Kasumi-1 (cell line): ENCODE results near the gene CLCNKB.

ENCODE experiments used
- DNase-seq, 2 experiments: peaks; one replicate each; lab custom pipeline; 2025; lab: John Stamatoyannopoulos, UW

The CLCNKB gene

DNA sequence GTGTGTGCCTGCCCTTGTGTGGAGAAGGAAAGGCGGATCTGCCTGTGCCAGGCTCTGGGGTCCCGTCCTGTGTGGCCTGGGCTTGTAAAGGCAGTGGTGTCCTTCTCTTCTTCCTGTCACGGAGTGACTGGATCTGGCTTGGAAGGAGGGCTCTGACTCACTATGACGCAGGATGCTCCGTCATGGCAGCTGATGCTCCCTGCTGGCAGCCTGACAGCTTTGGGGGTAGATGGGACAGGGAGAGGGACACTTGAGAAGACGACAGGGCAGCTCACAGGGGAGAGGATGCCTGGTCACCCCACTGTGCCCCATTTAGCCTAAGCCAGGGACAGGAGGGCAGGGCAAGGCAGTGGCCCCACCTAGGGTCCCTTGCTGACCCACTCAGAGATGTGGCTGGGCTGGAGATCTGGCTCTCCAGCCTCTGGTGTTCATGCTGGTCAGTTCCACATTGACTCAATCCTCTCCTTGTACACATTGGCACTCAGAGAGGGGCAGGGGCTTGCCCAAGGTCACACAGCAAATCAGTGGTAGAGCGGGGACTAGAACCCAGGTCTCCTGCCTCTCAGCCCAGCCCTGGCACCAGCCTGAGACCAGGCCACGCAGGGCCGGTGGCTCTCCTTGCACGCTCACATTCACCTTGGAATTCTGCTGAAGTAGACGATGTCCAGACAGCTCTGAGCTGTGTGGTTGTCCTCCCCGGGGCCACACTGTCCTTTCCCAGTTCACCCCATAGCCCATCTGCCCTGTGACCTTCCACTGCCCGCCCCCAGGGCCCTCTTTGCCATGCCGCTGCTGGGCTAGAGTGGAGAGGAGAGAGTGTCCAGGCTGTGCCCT is 32.7 kb downstream of the CLCNKB start:
- DNase-seq = no peak

DNA sequence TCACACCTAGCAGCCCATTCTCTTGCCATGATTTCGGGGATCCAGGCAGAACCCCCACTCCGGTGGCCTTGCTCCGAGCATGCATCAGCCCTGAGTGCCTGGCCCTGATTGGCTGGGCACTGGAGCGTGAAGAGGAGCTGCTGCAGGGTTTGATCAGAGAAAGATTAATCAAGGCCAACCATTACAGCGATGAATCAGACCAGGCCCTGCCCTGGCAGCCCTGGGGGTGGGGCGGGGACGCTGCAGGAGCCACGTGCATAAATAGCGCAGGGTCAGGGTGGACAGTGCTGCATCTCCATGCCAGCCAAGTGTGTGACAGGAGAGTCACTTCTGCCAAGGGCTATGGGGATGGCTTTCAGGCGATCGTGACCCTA is 33.3 kb downstream of the CLCNKB start:
- DNase-seq = no peak

DNA sequence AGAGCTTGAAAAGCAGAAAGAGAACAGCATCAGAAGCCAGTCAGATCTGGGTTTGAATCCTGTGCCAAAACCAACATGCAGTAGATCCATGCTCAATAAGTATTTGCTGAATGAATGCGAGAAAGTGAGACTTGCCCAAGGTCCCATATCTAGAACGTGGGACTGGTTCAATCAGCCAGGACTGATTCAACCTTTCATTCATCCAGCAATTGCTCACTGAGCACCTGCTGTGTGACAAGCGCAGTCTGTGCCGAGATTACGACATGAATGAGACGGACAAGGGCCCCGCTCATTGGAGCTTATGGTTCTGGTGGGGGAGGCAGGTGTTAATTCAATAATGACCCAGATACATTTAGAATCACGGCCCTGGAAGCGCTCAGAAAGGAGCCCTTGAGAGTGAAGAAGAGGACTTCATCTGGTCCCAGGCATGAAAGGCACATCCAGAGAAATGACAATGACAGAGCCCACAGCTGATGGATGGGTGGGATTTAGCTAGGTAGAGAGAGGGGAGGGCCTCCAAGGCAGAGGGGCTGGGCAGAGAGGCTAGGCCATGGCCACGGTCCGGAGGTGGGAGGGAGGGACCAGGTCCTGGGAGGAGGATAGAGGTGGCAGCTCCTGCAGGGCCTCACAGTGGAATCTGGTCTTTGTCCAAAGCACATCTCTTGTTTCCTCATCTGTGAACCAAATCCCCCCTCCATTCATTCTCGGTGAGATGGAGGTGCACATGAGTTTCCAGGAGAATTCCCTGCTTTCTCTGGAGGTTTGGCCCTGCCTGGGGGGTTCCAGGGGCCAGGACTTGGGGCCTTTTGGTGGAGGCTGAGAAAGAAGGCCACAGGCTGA is 34.0 kb downstream of the CLCNKB start:
- DNase-seq = no peak

DNA sequence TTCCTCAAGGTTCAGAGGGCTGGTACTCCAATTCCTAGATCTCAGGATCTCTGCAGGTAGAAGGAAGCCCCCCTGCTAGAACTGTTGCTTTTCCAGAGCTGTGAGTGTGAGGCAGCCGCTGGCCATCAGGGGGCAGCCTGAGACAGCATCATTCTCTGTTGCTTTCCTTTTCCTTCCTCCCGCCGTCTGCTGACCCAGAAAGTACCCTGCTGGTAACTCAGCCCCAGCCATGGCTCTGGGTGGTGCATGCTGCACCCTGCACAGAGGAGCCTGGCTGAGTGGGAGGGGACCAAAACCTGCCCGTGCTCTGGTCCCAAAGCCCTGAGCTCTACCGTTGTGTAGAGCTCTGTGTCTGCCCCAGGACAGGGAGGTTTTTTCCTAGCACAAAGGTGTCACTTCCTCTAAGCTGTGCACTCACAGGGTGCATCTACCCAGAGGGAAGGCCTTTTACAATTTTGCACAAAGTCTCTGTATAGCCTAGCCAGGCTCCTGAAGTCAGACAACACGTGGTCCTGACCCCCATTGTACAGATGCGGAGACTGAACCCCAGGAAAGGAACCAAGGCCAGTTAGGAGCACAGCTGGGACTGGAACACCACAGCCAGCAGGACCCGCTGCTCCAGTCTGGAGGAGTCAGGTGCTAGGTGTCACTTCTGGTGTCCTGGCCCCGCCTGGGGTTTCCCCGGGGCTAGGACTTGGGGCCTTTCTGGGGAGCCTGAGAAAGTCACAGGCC is 35.5 kb downstream of the CLCNKB start:
- peak; percentile 66 to 82 for DNase-seq

DNA sequence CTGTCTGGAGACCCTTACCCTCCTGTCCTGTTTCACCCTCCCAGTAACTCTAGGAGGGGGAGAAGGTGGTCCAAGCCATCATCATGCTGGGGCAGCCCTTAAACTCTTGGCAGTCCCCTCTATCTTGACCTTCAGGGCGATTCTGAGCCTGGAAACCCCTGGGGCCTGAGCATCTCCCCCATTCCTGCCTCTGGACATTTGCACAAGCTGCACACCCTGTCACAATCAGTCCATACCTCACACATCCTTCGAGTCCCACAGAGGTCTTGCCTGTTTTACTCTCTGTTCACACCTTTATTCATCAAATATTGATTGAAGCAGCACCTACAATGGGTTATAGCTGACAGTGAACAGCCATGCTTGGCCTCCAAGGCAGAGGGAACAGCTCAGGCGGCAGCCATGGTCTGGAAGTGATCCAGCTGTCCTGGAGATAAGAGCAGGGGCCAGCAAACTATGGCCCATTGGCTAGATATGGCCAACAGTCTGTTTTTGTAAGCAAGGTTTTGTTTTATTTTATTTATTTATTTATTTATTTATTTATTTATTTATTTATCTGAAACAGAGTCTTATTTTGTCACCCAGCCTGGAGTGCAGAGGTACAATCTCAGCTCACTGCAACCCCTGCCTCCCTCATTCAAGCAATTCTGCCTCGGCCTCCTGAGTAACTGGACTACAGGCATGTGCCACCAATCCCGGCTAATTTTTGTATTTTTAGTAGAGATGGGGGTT is 37.0 kb downstream of the CLCNKB start:
- no peak for DNase-seq

DNA sequence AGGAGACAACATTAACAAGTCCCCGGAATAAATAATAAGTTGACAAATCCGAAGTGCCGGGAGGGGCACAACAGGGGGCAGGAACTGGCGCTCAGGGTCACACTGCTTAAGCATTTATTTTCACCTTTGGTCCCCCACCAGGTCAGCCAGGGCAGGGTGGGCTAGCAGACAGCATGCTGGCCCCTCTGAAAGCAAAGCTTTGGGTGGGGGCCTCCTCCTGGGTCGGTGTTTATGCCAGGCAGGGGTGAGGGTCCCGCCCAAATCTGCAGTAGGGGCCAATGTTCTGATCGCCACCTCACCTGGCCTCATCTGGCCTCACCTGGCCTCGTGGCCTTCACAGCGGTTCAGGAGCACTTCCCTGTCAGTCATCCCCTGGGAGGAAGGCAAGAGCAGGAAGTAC is 38.1 kb downstream of the CLCNKB start:
- DNase-seq = no peak

DNA sequence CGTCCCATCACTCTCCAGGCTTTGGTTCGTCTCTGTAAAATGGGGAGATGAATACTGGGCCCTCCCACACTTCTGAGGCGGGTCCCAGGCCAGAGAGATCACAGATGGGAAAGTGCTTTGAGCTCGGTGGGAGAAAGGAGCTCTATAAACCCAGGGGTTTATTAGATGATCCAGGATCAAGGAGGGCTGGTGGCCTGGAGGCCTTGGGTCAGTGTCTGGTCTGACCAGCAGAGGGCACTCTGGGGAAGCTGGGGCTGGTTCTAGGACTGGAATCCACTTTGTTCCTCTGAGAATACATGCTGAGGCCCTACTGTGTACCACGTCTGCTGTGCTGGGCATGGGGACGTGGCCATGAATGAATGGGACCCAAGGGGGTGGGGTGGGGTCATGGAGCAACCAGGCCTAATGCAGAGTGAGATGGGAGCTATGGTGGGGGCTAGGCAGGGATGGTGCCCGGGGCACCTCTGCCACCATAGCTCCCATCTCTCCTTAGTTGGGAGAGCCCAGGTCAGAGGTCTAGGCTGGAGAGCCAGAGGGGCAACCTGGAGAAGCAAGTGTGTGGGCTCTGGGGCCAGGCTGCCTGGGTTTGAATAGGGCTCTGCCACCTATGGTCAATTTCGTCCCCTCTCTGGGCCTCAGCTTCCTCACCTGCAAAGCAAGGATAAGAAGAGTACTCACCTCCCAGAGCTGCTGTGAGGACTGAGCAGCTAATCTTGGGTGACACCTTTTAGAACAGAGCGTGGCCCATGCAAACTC is 38.9 kb downstream of the CLCNKB start:
- peak; percentile 47 to 58 for DNase-seq

- no peak for DNase-seq
These were observed 39.9 kb downstream of the CLCNKB start for GRCh38 chr1:16083486-16083885.

DNA sequence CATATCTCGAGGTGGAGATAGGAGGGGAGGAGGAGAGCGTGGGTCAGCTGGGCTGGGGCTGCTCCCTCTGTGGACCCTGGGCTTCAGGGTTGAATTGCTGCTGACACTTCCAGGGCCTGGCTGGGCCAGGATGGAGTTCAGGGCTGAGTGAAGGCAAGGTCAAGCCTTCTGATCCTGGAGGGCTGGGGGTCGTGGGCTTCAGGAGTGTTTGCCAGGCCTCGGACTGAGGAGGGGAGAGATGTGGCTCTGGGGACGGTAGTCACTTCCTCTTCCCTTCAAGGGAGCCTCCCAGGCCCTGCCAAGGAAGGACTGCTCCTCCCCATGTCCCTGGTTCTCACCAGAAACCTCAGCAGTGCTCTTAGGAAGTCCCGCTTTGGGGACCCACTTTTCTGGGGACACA is 41.9 kb downstream of the CLCNKB start:
- DNase-seq = peak in 1 of 2 experiments; percentile 13

- DNase-seq = no peak
These were observed 44.2 kb downstream of the CLCNKB start for GRCh38 chr1:16087733-16088132.

DNA sequence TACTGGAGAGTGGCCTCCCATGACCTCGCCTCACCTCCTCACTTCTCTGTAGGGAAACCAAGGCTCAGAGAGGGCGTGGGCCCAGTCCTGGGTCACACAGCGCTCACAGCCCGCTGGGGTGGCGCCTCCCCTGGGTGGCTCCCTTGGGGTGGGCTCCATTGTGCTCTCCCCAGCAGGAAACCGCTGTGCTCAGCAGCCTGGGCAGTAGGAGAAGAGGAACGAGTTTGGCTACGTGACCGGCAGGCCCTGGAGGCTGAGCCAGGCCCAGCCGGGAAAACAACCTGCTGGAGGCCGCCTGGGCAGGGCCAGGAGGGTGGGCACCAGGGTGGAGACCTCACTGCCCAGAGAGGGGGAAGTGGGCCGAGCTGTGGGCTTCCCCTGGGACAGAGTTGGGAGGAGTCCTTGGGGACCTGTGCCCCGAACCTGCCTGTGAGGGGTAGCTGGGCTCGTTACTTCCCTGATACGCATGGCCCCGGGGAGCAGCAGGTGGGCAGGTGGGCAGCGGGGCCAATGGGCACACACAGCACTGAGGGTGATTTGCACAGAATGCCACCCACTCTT is 44.8 kb downstream of the CLCNKB start:
- DNase-seq = no peak

DNA sequence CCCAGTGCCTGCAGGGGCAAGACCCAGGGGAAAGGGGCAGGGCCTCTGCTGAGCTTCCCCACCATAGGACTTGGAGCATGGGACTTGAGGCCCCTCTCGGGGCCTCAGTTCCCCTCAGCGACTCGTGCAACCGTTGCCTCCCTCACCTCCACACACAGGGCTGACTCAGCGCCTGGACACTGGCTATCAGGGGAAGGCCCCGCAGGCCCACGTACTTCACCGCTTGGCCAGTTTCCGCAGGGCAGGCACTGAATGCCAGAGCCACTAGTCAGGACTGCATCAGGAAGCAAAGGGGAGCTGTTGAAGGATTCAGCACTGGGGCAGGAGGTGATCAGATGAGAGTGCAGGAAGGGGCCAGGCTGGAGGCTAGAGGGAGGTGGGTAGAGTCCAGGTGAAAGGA is 45.4 kb downstream of the CLCNKB start:
- DNase-seq = no peak

DNA sequence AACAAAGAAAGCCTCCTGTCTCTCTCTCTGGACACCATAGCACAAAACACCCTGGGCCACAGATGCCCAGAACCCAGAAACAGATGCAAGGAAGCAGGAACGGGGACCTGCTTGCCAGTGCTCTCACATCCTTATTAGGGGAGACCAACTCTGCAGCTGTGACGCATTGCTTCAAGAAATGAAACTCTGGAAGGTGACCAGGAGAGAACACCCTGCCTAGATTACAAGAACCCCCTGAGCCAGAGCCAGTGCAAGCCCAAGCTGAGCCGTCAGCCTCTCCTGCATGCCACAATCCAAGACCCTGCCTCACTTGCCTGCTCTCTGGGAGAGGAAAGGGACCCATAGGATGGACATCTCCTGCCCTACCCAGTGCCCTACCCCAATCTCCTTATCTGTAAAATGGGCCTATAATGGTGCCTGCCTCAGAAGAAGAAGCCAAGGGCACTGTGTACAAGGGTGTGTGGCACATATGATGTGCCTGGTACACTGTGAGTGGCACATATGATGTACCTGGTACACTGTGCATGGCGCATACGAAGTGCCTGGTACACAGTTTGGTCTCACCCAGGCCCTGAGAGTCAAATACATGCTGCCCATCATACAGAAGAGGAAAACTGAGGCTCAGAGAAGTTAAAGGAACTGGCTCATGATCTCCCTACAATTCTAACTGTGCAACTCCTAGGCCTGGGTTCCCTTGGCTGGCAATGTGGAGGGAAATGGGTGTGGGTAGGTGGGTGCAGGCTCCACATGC is 46.7 kb downstream of the CLCNKB start:
- no peak for DNase-seq

DNA sequence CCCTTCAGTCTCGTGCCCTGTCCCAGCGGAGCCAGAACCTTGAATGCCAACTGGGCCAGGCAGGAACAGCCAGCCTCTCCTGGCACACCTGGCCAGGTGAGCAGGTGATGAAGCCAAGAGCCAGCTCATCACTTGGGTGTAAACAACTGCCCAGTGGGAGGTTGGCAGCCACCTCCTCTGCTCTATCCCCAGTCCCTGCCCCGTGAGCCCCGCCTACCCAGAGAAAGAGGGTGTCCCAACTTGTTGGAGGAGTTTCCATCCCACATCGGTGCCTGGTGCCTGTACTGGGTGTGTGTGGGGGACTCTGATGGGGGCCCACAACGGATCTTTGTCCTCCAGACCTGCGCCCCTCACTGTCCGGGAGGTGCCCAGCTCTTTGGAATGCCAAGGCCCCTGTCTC is 47.7 kb downstream of the CLCNKB start:
- no peak for DNase-seq

DNA sequence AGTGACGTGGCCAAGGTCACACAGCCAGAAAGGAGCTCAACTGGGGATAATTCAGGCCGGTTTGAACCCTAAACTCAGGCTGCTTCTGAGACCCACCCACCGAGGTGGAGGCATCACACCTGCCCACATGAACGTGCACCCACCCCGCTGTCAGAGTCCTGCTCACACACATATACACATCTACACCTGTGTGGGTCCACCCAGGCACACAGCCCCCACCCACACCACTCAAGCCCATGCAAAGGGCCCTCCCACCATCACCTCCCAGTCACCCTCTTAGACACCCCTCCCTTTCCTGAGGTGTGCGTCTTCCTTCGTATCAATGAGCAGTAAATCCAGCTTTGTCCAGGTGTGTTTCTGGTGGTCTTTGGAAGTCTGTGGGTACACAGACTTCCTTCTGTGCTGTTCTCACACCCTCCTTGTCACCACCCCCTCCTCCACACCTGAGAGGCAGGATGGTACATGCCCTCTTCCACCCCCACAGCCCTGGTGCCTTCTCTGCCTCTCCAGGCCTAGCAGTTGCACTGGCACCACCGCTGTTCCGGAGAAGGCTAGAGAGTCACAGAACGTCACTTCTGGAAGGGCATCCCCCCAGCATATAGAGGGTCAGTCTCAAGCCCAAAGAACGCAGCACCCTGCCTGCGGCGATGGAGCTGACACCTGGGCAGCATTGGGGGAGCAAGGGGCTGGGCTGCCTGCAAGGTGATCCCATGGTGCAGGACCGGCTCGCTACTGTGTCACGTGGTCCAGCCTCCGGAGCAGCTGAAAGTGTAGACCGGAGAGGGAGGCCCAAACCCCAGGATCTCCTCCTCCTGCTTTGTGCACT is 48.7 kb downstream of the CLCNKB start:
- no peak for DNase-seq

DNA sequence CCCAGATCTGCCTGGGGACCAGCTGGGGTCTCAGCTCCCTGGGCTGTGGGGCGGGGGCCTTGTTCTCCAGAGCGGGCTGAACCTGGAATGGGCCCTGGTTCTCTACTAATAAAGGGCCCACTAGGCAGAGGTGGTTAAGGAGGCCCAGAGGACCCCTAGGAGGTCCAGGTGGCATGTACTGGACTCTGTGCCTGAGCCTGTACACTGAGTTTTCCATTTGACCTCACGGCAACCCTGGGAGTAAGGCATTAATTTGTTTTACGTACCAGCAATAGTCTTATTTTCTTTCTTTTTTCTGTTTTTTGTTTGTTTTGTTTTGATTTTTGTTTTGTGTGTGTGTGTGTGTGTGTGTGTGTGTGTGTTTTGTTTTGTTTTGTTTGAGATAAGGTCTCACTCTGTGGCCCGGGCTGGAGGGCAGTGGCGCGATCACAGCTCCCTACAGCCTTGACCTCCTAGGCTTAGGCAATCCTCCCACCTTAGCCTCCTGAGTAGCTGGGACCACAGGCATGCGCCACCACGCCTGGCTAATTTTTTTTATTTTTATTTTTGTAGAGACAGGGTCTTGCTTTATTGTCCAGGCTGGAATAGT is 49.4 kb downstream of the CLCNKB start:
- DNase-seq = no peak

- no peak for DNase-seq
These were observed 50.0 kb downstream of the CLCNKB start for GRCh38 chr1:16093611-16094010.

- DNase-seq = no peak
These were observed 51.0 kb downstream of the CLCNKB start for GRCh38 chr1:16094453-16095158.
